T follicular helper cell (primary cell): ENCODE data around the gene PDE8A.
"Not testable (repeated sequence)": the region's sequence is repeated elsewhere in the genome, so short reads cannot be mapped to it uniquely, and the experiment has no call there.

ENCODE experiments used
- DNase-seq: peaks from one replicate; pipeline ENCODE4 v3.0.0-alpha.2; 2020; ENCODE audit warnings: low read depth

Gene PDE8A

DNA sequence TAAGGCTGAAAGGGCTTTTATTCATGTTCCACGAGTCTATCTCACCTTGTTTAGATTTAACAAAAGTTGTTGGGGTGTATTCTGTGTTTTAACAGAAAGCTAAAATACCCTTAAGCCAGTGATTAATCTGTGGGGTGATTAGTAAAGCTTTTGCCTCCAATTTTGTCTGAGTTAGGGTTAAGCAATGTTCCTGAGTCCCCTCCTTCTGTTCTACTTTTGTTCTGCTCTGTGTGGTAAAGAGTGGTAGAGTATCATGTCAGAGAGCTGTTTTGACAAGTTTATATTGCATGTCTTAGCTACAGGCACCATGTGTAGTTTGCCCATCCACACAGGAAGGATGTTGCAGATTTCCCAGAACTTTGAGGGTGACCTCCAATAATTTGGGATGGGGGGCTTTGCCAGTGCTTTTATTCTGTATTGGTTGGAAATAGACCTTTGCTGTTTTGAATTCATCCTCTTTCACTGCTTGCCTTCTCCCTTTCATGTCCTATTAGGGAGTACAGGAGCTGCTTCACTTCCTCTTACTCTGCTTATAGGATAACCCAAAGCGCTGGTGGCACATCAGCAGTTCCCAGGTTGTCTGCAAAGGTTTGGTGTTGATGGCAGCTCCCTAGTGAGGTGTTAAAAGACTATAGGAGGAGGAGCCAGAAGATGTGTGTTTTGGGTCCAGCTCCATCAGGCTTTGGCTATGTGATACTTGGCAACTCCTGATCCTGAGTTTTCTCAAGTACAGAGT is 7.4 kb downstream of the PDE8A start:
- no peak for DNase-seq

DNA sequence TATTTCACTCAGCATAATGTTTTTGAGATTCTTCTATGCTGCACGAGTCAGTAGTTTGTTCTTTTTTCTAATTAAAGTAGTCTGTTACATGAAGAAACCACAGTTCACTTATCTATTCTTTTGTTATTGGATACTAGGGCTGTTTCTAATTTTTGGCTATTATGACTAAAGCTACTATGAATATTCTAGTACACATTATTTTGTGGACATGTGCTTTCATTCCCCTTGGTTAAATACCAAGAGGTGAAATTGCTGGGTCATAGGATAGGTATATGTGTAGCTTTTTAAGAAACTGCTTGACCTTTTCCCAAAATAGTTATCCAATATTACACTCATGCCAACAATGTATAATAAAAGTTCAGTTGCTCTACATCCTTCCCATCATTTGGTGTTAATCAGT is 8.9 kb downstream of the PDE8A start:
- DNase-seq, result no peak

DNA sequence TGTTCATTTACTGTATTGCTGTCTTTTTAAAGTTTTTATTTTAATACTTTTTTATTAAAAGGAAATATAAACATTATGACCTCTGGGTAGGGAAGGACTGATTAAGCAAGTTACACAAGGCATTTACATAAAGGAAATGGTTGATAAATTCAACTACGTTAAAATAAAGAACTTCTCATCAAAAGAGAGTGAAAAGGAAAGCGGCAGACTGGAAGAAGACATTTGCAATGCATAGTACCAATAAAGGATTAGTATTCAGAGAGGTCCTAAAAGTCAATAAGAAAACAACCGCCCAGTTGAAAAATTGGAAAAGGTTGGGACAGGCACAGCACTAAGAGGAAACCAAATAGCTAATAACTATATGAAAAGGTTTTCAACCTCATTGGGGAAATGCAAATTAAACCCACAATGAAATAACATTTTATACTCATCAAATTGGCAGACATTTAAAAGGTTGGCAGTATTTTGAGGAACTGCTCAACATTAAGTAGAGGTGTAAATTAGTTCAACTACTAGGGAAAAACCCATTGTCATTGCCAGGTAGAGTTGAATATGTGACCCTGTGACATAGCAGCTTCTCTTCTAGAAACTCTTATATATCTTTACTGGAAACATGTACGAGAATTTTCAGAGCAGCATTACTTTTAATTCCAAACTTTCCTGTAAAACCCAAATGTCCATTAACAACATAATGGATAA is 9.5 kb downstream of the PDE8A start:
- no peak for DNase-seq

DNA sequence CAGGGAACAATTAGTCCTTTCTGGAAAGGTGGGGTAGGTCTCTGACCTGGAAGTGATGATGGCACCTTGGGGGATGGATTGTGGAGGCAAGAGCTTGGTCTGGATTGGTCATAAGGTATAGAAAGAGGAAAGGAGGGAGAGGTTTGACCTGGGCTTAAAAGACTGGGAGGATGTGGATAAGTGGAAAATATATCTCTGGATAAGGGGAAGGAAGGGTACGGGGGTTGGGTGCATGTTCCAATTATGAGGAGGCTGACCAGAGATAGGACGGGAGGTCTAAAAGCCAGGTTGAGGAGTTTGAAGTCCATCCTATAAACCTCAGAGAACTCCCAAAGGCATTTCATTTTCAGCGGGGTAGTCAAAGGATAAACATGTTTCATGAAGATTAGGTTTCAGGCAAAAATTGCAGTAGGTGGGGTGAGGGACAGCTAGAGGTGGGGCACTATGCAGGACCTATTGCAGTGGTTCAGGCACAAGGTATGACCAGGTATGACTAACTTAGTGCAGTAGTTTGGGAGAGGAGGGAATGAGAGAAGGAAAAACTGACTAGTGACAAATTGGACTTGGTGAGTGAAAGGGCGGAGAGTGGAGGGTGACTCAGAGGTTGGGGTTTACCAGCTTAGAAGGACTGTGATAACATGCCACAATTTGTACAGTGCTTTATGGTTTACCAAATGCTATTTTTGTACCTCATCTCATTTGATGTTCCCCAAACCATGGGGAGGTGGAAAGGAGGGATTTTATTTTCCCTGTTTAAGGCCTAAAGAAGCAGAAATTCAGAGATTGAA is 10.7 kb downstream of the PDE8A start:
- no peak for DNase-seq

DNA sequence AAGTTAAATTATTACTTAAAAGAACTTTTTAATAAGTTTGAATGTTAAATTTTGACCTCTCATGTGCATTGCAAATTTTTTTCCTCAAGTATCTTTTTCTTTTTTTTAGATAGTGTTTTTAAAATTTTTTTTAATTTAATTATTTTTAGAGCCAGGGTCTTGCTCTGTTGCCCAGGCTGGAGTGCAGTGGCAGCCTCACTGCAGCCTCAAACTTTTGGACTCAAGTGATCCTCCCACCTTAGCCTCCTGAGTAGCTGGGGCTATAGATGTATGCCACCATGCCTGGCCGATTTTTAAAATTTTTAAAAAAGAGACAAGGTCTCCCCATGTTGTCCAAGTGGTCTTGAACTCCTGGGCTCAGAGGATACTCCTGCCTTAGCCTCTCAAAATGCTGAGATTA is 14.4 kb downstream of the PDE8A start:
- no peak for DNase-seq

DNA sequence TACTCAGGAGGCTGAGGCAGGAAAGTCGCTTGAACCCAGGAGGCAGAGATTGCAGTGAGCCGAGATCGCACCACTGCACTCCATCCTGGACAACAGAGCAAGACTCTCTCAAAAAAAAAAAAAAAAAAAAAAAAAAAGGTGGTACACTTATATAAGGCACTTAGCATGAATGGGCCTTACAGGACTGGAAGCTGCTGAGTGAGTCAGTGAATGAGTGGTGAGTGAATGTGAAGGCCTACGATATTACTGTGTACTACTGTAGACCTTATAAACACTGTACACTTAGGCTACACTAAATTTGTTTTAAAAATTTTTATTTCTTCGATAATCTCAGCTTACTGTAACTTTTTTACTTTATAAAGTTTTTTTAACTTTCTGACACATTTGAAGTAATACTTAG is 15.1 kb downstream of the PDE8A start:
- DNase-seq, result not testable (repeated sequence)

DNA sequence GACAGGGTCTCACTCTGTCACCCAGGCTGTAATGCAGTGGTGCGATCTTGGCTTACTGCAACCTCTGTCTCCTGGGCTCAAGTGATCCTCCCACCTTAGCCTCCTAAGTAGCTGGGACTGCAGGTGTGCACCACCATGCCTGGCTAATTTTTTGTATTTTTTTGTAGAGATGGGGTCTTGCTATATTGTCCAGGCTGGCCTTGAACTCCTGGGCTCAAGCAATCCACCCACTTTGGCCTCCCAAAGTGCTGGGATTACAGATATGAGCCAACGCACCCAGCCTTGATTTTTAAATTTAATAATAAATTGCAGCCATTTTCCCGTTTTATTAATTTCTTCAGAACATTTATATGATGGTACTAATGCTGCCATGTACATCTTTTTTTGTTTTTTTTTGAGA is 15.6 kb downstream of the PDE8A start:
- DNase-seq, result not testable (repeated sequence)

DNA sequence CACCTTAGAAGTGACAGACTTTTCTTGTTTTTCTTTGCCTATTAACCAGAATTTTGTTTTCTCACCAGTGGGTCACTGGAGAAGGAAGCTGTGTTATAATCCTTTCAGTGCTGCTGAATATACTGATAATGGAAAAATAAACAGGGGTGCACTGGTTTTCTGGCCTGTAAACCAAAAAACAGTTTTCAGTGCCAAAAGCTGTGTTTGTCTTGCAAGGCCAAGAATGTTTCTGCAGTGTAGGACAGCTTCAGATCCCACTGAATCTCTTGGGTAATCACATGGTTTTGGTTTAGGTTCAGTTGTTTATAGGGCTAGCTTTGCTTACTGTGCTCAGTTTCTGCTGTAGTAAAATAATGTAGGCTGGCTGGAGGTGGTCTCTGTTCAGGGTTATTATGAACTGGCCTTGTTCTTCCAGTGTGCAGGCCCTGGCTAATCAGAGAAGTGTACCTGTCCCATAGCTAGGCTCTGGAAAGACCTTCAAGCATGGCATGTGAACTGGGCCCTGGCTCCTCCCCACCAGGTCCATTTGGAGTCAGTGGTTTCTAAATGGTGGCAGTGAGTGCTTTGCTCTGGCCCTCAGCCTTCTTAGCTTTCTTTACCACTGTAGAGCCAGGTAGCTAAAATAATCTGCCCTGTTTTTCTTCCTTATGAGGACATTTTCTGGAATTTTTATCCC is 18.7 kb downstream of the PDE8A start:
- no peak for DNase-seq

DNA sequence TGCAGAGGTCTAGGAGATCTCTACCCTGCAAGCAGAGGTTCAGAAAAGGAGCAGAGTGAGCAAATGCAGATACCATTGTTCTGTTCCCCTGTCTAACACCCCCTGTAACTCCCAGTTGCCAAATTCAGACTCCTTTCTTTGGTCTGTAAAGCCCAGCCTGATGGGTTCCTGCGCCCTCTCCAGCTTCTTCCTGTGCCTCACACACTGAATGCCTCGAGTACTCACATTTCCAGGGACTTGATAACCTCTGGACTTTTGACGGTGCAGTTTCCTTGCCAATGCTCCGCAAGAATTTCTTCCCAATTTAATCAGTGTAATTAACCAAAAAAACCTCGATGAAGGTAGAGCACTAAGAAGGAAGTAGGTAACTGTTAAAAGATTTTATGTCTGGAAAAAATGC is 19.3 kb downstream of the PDE8A start:
- no peak for DNase-seq

DNA sequence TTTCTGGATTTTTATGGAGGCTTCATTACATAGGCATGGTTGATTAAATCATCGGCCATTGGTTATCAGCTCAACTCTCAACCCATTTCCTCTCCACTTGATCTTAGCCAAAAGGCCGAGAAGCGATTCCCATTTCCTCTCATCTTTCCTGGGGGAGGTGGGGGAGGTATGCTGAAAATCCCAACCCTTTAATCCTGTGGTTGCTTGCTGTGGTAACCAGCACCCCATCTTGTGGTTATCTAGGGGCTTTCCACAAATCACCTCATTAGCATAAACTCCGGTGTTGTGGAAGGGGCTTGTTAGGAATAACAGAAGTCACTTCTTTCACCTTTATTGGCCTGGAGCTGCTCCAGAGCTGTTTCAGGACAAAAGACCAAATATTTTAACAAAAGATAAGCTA is 20.9 kb downstream of the PDE8A start:
- no peak for DNase-seq

DNA sequence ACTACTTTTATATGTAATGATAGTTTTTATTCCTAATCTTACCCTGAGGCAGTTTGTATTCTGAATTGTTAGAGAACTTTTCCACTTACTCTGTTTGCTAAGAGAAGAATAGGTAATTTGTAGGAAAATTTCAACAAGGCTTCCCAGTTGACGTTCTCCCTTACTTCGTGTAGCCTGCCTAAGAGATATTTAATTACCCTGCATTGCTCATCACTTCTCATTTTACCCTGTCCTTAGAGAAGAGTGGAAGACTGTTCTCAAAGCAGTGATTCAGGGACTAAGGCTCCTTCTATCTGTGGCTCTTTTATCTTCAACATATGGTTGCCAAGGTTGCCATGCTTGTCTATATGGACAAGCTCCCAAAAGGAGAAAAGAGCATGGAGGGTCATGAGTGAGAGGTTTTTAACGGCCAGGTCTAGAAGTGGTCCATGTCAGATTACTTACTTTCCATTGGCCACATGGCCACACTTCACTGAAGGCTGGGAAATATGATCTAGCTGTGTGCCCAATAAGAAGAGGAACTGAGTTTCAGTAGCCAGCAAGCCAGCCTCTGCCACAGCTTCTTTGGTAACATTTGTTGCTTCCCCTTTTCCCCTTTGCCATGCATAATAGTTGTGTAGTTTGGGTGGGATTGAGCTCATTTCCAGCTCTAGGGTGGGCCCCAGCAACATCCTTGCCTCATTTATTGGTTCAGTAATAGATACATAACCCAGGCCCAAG is 22.1 kb downstream of the PDE8A start:
- no peak for DNase-seq

DNA sequence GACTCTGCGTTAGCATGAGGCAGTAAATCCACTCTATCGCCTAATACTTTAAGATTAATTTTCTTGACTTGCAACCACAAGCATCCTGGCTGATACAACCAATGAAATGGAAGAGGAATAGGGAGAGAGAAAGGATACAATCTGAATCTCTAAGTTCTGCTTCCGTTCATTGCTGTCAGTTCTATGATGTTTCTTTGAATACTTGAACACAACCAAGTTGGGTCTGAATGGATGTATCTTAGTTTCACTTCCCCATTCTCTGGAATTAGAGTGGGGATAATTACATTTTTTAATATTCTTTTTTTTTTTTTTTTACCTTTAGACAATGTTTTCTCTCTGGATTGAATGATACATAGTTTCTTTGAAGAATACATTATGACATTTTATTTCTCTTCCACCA is 22.9 kb downstream of the PDE8A start:
- DNase-seq, result no peak

DNA sequence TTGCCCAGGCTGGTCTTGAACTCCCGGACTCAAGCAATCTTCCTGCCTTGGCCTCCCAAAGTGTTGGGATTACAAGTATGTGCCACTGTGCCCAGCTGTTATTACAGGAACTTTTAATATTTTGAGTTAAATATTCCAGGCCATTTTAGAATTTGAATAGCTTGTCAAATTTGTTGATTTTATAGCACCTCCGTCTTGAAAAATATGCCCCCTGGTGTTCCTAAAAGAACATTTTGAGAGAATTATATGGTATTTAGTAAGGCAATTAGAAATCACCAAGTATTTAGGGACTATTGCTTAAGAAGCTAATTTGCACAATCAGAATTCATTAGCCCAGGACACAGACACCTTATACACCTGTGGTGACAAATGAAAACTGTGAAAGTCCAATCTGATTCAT is 23.7 kb downstream of the PDE8A start:
- DNase-seq, result no peak

DNA sequence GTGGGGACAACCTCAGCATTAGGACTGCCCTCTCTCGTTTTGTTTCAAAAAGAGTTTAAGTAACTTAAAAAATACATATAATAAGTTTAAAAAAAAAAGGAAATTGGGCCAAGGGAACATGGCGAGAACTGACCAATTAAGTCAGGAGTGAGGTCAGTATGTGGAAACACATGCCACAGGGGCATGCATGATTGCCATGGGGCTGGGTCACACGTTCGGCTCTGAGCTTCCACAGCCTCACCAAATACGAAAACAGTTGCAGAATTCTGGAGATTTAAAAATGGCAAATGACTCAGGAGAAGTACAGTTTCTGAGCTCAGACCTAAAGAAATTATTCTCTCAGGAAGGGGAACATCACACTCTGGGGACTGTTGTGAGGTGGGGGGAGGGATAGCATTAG is 24.1 kb downstream of the PDE8A start:
- DNase-seq, result no peak

DNA sequence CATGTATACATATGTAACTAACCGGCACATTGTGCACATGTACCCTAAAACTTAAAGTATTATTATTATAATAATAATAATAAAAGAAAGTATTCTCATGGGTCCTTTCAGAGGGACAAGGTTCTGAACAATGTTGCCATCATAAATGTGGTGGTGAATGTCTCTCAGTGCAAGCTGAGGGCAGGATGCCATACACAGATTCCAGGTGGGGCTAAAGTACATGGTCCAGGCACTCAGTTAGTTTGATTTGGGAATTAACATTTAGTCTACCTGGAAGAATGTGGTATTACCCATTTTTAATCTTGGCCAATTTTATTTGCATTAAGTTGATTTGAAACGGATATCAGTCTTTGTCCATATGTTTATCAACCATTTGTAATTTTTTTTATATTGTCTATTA is 24.5 kb downstream of the PDE8A start:
- no peak for DNase-seq

DNA sequence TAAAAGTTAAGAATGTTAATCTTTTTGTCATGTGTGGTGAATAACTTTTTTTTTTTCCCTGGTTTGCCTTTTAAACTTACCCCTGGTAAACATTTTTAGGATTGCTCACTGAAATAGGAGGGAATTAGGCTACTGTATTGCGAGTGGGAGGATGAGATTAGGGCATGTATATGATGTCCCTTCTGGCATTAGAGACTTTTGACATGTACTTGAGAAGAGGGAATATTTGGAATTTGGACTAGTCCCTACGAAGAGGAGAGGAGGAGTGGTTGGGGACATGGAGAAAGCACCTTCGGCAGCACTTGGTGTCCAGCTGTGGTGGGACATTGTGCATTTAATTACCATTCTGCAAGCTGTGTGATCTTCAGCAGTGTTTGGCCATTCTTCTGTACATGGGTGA is 25.0 kb downstream of the PDE8A start:
- DNase-seq, result no peak

DNA sequence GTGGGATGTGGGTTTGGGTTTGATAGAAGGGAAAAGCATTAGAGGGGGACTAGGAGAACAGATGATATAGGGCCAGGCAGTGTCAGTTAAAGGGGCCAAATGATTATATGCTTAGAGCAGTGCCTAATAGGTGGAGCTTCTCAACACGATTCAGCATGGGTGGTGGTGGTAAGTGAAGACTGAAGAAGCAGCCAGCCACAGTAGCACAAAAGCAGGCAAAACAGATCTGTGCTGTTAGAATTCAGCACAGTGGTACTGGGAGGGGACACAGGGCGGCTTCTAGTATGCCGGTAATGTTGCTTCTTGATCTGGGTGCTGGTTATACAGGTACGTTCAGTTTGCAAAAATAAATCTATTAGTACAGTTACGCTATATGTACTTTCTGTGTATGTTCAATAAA is 25.5 kb downstream of the PDE8A start:
- DNase-seq, result no peak

DNA sequence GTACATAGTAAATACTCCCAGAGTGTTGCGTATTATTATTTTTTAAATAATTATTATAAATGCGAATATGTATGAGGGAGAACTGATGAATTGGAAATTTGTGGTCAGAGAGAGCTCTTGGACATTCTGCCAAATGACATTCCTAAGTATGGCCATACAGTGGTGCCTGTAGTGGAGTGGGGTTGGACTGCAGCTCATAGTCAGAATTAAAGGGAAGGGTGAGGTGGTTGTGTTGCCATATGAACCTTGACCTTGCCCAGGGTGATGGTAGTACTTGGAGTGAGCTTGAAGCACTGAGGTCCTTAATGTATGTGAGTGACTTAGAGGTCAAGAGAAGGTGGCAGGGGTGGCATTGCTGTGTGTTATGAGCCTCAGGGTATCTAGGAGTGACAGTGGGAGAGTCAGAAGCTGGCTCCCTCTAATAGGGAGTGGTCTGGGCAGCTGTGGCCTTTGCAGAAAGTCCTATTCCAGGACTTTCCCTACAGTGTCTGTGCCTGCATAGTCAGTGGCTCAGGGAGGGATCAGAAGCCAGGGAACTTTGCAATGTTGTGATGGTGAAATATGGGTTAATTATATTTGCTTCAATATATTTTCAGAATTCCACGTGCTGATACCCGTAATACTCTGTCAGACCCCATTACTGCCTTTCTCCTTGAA is 26.2 kb downstream of the PDE8A start:
- no peak for DNase-seq

DNA sequence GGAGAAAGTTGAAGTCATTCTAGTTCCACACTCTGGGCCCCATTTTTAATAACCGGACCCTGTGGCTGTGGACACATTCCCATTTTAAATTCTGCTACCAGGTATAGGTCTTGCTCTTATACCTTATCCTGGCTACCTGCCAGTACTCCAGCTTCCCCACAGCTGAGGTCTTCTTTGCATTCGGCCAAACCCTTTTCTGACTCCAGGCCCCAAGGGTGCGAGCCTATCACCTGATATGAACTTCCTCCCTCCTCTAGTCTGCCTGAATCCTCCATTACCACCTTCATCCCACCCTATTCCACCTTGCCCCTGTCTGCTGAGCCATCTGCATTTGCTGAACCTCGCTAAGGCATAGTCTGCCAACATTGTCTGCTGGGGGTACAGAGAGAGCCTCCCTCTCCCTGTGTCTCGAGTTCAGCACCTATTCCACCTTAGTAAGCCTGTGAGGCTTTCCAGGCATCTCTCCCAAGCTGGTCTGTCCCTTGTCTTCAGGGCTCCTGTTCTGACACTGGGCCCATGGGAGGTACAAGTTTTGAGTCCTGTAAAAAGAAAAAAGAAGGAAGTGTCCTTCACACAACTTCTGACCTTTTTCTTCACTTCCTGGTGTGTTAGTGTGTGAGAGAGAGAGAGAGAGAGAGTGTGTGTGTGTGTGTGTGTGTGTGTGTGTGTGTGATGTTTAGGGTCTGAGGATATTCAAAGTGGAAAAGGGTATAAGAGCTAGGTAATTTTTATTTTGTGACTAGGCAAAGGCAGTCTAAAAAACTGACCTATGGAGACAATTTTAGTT is 27.0 kb downstream of the PDE8A start:
- DNase-seq, result no peak

DNA sequence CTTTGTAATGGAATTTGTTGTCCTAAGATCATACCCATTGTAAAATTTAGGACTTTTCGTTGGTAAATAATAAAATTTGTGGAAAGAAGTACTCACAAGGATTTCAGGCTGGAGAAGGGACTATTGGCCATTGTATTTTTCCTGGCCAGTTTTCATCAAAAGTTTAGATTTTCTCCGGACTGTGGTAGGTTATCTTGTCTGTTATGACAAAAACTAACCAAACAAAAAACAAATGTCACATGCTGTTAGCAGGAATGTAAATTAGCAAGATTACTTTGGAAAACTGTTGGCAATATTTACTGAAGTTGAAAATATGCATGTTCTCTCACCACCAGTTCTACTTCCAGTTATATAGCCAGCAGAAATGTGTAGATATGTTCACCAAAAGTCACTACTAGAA is 27.8 kb downstream of the PDE8A start:
- no peak for DNase-seq

DNA sequence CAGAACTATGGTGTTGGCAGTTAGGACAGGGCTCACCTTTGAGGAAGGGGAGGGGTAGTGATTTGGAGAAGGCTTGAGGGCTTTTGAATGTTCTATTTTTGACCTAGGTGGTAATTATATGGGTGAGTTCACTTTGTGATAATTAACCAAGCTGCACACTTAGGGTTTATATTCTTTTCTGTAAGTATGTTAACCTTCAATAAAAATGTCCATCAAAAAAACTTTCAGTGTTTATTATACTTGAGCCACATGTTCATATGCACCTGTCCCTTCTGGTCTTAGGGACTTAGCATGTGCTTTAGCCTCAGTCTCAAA is 28.4 kb downstream of the PDE8A start:
- no peak for DNase-seq
